Subcutaneous adipose tissue (tissue), 4 donors: Measurements from ENCODE around the gene CEP120. TPM values are rescaled to one million over a fixed set of nuclear protein-coding genes. Genes with fewer than 3 reads are reported as not detected.

ENCODE experiments used
- total RNA-seq, 4 donors: library from RNA; depleted of rRNA; stranded (reverse); fragments of >200 nt; gene quantifications; one replicate each; pipeline ENCODE4 v1.1.0, GENCODE V29; 2016
- TF ChIP-seq, protein P1 (sequence below): fragments of 450-650 bp; IDR thresholded peaks from one replicate; pipeline ENCODE4 v1.5.1; 2016; ENCODE audit warnings: low read depth, mild to moderate bottlenecking, control low read depth, antibody characterized with exemption, moderate library complexity

The CEP120 gene
- total RNA-seq, 4 donors from 2014 or later: 19.4 to 25.8 (median 22.4) TPM

DNA sequence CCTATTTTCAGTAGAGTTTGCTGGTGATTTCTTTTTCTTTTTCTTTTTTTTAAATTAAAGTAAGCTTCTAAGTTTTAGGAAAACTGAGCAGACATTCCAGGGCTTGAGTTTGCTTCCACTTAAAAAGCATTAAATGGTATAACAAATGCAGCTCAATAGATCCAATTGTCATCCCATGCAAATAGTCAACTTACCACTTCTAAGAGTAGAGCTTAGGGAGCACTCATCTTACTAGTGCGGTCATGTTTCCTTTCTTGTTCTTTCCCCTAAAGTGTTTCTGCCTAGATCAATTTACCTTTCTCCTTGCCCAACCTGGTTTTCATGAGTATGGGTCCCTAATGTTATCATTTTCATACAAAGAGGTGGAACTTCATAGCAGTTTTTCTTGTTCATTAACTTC is 13.0 kb upstream of the CEP120 start:
- TF ChIP-seq, protein P1, sequence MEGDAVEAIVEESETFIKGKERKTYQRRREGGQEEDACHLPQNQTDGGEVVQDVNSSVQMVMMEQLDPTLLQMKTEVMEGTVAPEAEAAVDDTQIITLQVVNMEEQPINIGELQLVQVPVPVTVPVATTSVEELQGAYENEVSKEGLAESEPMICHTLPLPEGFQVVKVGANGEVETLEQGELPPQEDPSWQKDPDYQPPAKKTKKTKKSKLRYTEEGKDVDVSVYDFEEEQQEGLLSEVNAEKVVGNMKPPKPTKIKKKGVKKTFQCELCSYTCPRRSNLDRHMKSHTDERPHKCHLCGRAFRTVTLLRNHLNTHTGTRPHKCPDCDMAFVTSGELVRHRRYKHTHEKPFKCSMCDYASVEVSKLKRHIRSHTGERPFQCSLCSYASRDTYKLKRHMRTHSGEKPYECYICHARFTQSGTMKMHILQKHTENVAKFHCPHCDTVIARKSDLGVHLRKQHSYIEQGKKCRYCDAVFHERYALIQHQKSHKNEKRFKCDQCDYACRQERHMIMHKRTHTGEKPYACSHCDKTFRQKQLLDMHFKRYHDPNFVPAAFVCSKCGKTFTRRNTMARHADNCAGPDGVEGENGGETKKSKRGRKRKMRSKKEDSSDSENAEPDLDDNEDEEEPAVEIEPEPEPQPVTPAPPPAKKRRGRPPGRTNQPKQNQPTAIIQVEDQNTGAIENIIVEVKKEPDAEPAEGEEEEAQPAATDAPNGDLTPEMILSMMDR: no peak

DNA sequence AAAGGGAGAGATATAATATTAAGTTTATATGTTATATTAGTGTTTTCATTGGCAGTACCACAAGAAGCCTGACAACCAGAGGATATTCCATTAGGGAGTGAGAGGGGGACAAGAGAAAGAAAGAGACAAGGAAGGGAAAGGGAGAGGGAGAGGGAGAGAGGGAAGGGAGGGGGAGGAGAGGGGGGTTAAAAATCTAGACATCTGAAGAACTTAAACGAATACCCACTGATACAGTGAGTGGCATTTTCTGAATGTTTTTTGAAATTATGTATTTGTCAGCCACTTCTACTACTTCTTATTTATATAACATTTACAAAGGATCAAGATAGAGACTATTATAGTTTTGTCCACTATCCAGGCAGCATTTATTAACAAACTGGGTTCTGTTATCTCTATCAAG is 11.6 kb upstream of the CEP120 start:
- TF ChIP-seq, protein P1: no peak

DNA sequence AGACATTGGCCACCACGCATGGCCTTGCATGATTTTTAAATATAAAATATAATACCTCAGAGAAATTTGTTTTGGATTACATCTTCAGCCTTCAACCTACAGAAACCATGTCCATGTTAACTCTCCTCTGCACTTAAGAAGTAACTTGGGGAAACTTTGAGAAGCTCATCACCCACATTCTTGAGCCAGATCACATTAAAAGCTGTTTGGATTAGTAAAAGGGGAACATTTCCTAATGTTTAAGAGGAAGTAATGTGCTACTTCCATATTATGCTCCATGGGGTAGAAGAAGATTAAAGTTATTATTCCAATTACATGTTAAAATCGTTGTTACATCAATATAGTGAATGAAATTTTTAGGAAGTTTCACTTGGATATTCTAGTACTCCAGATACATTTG is 10.4 kb upstream of the CEP120 start:
- TF ChIP-seq, protein P1: no peak

DNA sequence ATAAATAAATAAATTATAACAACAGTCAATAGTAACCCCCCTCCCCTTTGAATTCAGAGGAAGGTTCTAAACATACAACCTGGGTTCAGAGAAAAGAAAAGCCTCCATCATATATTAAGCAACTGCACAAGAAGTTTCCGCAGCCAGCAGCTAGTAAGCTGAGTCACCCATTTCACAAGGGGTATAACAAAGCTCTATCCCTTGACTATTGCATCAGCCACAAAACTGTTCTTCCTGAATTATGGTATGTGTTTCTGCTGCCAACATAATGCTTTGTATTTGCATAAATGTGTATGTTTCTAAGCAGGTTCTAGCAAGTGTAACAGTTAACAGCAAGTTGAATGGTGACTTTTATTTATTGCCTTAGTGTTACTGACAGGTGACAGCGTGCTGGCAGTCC is 6.8 kb upstream of the CEP120 start:
- TF ChIP-seq, protein P1: no peak

DNA sequence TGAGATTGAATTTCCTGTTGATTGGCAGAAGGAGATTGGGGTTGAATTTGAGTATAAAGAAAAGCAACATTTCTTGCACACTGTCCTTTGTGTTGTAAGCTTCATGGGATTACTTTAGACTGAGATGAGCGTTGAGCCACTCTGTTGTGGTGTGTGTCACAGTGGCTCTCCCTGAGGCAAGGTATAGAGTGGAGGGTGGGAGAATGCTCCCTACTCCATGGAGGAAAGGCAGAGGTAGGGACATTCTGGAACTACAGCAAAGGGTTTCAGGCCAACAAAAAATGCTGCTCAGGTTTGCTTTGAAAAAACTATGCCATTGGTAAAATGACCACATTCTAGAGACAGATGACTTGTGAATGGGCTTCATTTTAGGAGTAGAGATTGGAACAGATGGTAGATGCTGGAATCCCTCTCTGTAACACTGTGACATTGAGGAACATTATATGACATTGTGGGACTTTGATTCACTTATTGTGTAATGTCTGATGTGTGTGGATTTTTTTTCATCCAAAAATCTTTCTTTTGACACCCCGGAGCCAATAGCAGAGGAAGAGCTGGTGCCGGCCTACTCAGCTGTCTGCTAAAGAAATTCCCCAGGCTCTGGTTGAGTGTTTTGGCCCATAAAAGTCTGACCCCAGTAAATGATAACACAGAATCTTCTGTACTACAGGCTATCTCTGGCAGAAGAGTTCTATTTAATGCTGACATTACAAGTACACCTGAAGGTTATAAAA is 6.2 kb upstream of the CEP120 start:
- TF ChIP-seq, protein P1: no peak

DNA sequence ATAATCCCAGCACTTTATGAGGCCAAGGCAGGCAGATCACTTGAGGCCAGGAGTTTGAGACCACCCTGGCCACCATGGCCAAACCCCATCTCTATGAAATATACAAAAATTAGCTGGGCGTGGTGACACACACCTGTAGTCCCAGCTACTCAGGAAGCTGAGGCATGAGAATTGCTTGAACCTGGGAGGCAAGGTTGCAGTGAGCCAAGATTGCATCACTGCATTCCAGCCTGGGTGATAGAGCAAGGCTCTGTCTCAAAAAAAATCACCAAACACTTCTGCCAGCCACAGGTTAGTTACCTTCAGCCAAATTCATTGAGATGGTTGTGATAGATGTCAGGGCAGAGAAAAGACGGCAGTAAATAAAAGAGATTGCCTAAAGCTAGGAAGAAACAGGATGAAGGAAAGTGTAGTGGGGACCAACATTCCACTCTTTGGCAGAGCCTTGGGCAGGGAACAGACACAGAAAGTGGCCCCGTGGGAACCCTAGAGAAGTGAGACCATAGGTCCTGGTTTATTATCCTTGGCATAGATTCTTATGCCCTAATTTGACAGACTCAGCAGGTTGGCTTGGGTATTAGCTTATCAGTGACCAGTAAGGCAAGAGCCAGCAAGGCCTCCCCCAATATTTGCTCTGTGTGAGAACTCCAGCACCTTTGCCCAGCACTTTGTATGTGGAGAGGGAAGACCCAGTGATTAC is 5.5 kb upstream of the CEP120 start:
- TF ChIP-seq, protein P1: no peak

DNA sequence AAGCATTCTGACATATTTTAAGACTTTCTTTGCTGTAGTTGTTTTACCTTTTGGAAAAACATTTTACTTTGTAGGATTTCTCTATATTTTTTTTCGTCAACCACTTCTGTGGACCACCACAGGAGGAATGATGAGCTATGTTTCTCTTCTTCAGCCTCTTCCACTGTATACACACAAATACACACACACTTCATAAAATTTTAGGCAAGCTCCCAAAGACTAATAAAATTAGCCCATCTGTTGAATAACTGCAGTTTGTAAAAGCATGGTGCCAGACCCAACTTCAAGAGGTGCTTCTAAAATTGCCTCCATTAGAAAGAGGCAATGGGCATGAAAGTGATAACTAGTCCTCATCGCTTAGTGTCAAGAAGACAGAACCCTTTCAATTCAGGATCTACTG is 4.1 kb upstream of the CEP120 start:
- TF ChIP-seq, protein P1: no peak
